BJ (cell line): ENCODE measurements around the gene ZNF207. TPM values are rescaled to one million over a fixed set of nuclear protein-coding genes. Genes with fewer than 3 reads are reported as not detected.
"Not testable (repeated sequence)": the region's sequence is repeated elsewhere in the genome, so short reads cannot be mapped to it uniquely, and the experiment has no call there.

ENCODE experiments used
- CTCF ChIA-PET: fragments of 350-600 bp; formaldehyde crosslinking; extraction: SDS; loops from one replicate; lab custom pipeline; 2021; ENCODE audit warnings: antibody characterized with exemption, inconsistent platforms; lab: Yijun Ruan, JAX
- POLR2A ChIA-PET: fragments of 300-600 bp; sonication (Branson Sonifier 250); formaldehyde crosslinking; extraction: SDS; loops from one replicate; lab custom pipeline; 2021; ENCODE audit warnings: antibody characterized with exemption; lab: Charles Lee
- DNase-seq: peaks from one replicate; pipeline ENCODE4 v3.0.0-alpha.2; 2011; ENCODE audit warnings: low read depth
- H3K27me3 ChIP-seq: 2 replicates; pipeline ENCODE4 v1.6.0; 2011; ENCODE audit warnings: low read length; ENCODE audit not compliant: control insufficient read depth, insufficient read depth
- H3K36me3 ChIP-seq: 2 replicates; pipeline ENCODE4 v1.5.1; 2011; ENCODE audit warnings: low read length; ENCODE audit not compliant: control insufficient read depth, insufficient read depth
- H3K4me3 ChIP-seq: 2 replicates; pipeline ENCODE4 v1.5.1; 2011; ENCODE audit warnings: low read depth, mild to moderate bottlenecking, control low read depth, low read length
- CTCF ChIP-seq: IDR thresholded peaks from 2 replicates; pipeline ENCODE4 v1.5.1; 2011; ENCODE audit warnings: low read depth, mild to moderate bottlenecking, control low read depth, inconsistent platforms, low read length, moderate library complexity; ENCODE audit not compliant: insufficient read depth
- polyA plus RNA-seq: library from polyadenylated mRNA; depleted of rRNA; stranded (reverse); fragments of >200 nt; gene quantifications from 2 replicates; pipeline ENCODE4 v1.2.3, GENCODE V29; 2011

The ZNF207 gene
- polyA plus RNA-seq, 1 experiment, result 179 TPM

- ChIA-PET POLR2A (no interaction called here), CTCF (interaction anchor here (13.2 kb wide), 1 partner anchor 64 kb away, joined by 110 read pairs; no protein-coding TSS in a partner anchor)
- Histone ChIP-seq H3K36me3 (no peaks in the 10 kb centered on the region), H3K4me3 (no peak overlapping the region), H3K27me3 (peaks cover 3% of the 10 kb centered on the region; the same call in 1 of the 2 replicates)
- TF ChIP-seq CTCF, result no peak
- DNase-seq, result no peak
These were observed 32.6 kb upstream of the ZNF207 start for GRCh38 chr17:32317353-32317752.

GRCh38 chr17:32318071-32318470 lies 31.9 kb upstream of the ZNF207 start:
- DNase-seq, result no peak
- ChIA-PET POLR2A (no interaction called here), CTCF (interaction anchor here (0.7 to 13.2 kb wide), 5 partner anchors 11 to 94 kb away, joined by 3 to 110 read pairs (median 3); no protein-coding TSS in a partner anchor)
- TF ChIP-seq CTCF, result no peak
- Histone ChIP-seq H3K4me3 (no peak overlapping the region), H3K27me3 (peaks cover 3% of the 10 kb centered on the region; the same call in 1 of the 2 replicates), H3K36me3 (no peaks in the 10 kb centered on the region)

GRCh38 chr17:32319548-32319905 lies 30.4 kb upstream of the ZNF207 start:
- DNase-seq, result no peak
- Histone ChIP-seq H3K36me3 (no peaks in the 10 kb centered on the region), H3K4me3 (no peak overlapping the region), H3K27me3 (peaks cover 2% of the 10 kb centered on the region; the same call in 1 of the 2 replicates)
- ChIA-PET CTCF (interaction anchor here (1.0 to 13.2 kb wide), 12 partner anchors 8 to 117 kb away, joined by 3 to 110 read pairs (median 4); no protein-coding TSS in a partner anchor), POLR2A (no interaction called here)
- peak; percentile 99 for TF ChIP-seq CTCF

- POLR2A ChIA-PET, result not testable (repeated sequence)
- CTCF ChIA-PET, result interaction anchor here (1.0 to 13.2 kb wide), 12 partner anchors 9 to 117 kb away, joined by 3 to 110 read pairs (median 4); no protein-coding TSS in a partner anchor
These were observed 29.9 kb upstream of the ZNF207 start for GRCh38 chr17:32320080-32320479.

GRCh38 chr17:32320847-32321246 lies 29.1 kb upstream of the ZNF207 start:
- no peak for DNase-seq
- Histone ChIP-seq H3K36me3 (no peaks in the 10 kb centered on the region), H3K27me3 (no peaks in the 10 kb centered on the region), H3K4me3 (no peak overlapping the region)
- CTCF ChIA-PET, result interaction anchor here (0.9 to 13.2 kb wide), 7 partner anchors 8 to 118 kb away, joined by 3 to 110 read pairs (median 4); no protein-coding TSS in a partner anchor
- POLR2A ChIA-PET, result no interaction called here
- no peak for TF ChIP-seq CTCF

More at GRCh38 chr17:32320080-32320479, 29.9 kb upstream of the ZNF207 start:
- DNase-seq, H3K4me3 ChIP-seq, H3K27me3 ChIP-seq, H3K36me3 ChIP-seq: not testable (repeated sequence)

GRCh38 chr17:32323046-32323445 lies 26.9 kb upstream of the ZNF207 start:
- ChIA-PET CTCF (interaction anchor here (13.2 kb wide), 1 partner anchor 70 kb away, joined by 110 read pairs; no protein-coding TSS in a partner anchor), POLR2A (no interaction called here)
- no peaks in the 10 kb centered on the region for H3K27me3 ChIP-seq
- no peak for TF ChIP-seq CTCF
- no peak overlapping the region for H3K4me3 ChIP-seq
- DNase-seq, result no peak
- no peaks in the 10 kb centered on the region for H3K36me3 ChIP-seq
